GM12892 (cell line): ENCODE results near the gene CPNE4.

Experiments used
- DNase-seq: peaks from one replicate; pipeline ENCODE4 v3.0.0; 2011; ENCODE audit not compliant: insufficient read length
- FAIRE-seq: peaks from 2 replicates; lab custom pipeline; 2011; peaks lifted over from hg19 to GRCh38; lab: Jason Lieb, UNC
- POLR2A ChIP-seq: IDR thresholded peaks from 2 replicates; pipeline ENCODE4 v1.6.1; 2011; ENCODE audit warnings: low read depth, low read length, control low read depth
- POLR2AphosphoS5 ChIP-seq: IDR thresholded peaks from 2 replicates; pipeline ENCODE4 v1.6.1; 2011; ENCODE audit warnings: low read depth, low read length, control low read depth
- TAF1 ChIP-seq: IDR thresholded peaks from 2 replicates; pipeline ENCODE4 v1.6.1; 2011; ENCODE audit warnings: low read depth, mild to moderate bottlenecking, control low read depth, low read length, borderline replicate concordance

Gene CPNE4

DNA sequence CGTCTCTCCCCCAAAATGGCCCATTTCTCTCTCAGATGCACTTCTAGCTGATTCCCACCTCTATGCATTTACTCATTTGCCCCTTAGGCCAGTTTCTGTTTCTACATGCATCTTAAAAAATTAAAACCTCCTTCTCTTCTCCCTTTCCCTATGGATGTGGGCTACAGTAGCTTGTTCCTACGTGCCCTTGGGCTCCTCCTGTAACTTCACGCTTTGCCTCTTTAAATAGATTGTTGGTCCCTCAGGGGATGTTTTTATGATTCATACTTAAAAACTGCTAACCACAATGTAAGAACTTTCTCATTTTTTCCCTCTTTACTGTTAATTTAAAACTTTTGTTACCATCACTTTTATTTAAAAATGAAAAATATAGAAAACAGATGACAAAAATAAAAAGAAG, 346.4 kb downstream of the CPNE4 start:
- DNase-seq (no peak), FAIRE-seq (no peak)
- TF ChIP-seq POLR2A (no peak), POLR2AphosphoS5 (no peak), TAF1 (no peak)

DNA sequence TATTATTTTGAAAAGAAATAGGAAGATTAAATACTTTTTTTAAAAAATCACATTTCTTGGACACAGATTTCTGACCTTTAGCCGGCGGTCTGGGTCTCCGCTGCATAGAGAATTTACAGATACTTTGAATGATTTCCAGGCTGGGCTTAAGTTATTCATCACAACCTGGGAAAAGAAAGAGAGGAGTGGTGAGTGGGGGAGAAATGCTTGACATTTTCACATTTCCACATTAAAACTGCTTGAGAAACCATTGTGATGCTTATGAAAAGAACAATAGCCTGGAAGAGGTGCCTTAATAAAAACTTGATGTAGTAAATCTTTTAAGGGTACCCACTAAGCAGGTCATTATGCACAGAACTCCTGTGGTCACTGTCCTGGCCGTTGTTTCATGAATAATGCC, 365.2 kb downstream of the CPNE4 start:
- DNase-seq = no peak
- TF ChIP-seq POLR2AphosphoS5 = no peak
- no peak for TF ChIP-seq POLR2A
- no peak for TF ChIP-seq TAF1
- no peak for FAIRE-seq

DNA sequence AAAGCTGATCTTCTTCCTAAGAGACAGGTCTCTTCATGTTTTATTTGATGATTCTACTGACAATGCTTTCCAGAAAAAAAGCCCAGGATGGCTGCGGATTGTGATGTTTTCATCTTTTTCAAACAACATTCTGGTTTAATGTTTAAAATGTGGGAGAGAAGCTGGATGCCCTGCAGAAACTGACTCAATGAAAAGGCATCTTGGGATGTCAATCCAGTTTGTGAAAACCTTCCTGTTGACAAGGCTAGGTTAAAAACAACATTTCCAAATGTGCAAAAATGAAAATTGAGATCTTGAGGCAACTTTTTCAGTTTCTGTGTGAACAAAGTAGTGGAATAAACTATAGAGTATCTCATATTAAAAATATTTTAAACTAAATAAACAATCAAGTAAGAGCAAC, 376.0 kb downstream of the CPNE4 start:
- no peak for FAIRE-seq
- TF ChIP-seq POLR2A (no peak), POLR2AphosphoS5 (no peak), TAF1 (no peak)
- DNase-seq = no peak

- FAIRE-seq = no peak
- TF ChIP-seq POLR2A = no peak
- TF ChIP-seq POLR2AphosphoS5 = no peak
- no peak for TF ChIP-seq TAF1
- DNase-seq = no peak
These were observed 376.7 kb downstream of the CPNE4 start for GRCh38 chr3:131658115-131658514.

- no peak for TF ChIP-seq POLR2AphosphoS5
- no peak for TF ChIP-seq TAF1
- TF ChIP-seq POLR2A = no peak
- DNase-seq (no peak), FAIRE-seq (peak; percentile 71)
These were observed 379.6 kb downstream of the CPNE4 start for GRCh38 chr3:131655070-131655690.

DNA sequence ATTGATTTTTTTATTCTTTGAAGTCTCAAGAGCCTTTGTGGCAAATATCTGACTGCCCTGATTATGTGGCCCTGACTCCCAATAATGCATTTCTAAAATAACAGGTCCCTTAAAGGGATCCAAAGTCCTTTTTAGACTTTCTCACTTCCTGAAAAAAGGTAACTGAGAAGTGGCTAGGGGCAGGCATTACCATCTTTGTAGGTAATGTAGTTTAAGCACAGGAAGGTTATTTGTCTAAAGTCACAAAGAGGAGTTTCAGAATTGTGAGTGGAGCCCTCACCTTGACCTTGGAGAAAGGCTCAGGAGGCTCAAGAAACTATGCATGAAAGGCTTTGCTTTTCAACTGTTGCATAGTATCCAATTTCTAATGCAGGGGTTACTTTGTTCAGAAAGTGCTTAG, 389.2 kb downstream of the CPNE4 start:
- DNase-seq (no peak), FAIRE-seq (no peak)
- TF ChIP-seq POLR2A (no peak), TAF1 (no peak), POLR2AphosphoS5 (no peak)

DNA sequence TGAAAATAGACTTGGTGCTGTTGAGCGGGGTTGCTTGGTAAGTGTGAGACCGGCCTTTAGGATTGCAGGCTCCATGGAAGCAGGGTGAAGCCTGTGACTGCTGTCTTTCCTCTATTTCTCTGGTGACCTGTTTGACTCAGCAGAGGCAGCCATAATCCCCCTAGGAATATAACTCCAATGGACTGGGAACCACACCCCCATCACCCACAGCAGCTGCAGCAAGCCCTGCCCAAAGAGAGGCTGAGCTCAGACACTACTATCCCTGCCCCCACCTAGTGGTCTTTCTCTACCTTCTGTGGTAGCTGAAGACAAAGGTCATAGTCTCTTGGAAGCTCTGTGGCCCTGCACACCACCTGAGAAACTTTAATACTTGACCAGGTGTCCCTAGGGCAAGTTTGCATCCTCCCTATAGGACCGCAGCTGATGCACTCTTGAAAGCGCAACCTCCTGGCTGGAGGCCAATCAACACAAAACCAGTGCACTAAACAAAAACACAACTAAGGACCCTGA, 398.5 kb downstream of the CPNE4 start:
- DNase-seq (no peak), FAIRE-seq (no peak)
- TF ChIP-seq TAF1 (no peak), POLR2AphosphoS5 (no peak), POLR2A (no peak)

- FAIRE-seq (no peak), DNase-seq (no peak)
- TF ChIP-seq POLR2A (no peak), POLR2AphosphoS5 (no peak), TAF1 (no peak)
These were observed 404.0 kb downstream of the CPNE4 start for GRCh38 chr3:131630807-131631206.

- peak; percentile 66 for FAIRE-seq
- peak; percentile 13 for DNase-seq
- TF ChIP-seq POLR2A (no peak), TAF1 (no peak), POLR2AphosphoS5 (no peak)
These were observed 404.7 kb downstream of the CPNE4 start for GRCh38 chr3:131630097-131630496.

DNA sequence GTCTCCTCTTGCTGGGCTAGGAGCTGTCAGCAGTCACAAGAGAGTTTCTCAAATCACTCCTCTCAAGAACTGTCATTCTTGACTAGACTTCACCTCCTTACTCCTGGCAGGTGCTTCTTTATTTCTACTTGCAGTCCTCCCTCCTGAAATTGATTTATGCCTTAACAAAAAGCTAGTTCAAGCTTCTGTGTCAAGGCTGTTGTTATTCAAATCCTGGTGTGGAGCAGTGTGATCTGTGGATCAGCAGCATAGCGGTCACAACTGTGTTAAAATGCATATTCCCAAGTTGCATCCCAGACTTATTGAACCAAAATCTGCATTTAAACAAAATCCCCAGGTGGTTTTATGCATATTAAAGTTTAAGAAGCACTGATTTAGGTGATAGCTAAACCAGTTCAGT, 411.4 kb downstream of the CPNE4 start:
- TF ChIP-seq TAF1 (no peak), POLR2AphosphoS5 (no peak), POLR2A (no peak)
- DNase-seq = no peak
- no peak for FAIRE-seq

- no peak for TF ChIP-seq POLR2A
- TF ChIP-seq TAF1 = no peak
- no peak for TF ChIP-seq POLR2AphosphoS5
- DNase-seq = no peak
- FAIRE-seq = no peak
These were observed 412.1 kb downstream of the CPNE4 start for GRCh38 chr3:131622726-131623125.

GRCh38 chr3:131620977-131621376, 413.8 kb downstream of the CPNE4 start:
- DNase-seq (no peak), FAIRE-seq (no peak)
- TF ChIP-seq POLR2A (no peak), POLR2AphosphoS5 (no peak)

DNA sequence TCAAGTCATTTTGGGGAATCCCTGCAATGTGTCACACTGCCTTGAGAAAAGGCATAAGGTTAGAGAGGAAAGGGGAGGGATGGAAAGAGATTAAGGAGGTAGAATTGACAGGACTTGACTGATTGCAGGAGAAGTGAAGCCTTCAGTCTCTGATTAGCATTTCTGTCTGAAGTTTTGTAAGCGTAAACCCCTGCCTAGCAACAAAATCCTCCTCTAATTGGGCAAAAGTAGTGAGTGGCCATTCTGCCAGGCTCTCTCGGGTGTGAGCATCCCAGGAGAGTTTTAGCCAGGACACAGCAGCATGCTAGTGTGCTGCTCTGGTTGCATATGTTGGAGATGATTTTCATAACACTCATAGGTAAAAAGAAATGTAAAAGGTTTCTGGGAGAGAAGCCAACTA, 415.0 kb downstream of the CPNE4 start:
- no peak for DNase-seq
- TF ChIP-seq POLR2A (no peak), POLR2AphosphoS5 (no peak), TAF1 (no peak)
- peak; percentile 56 for FAIRE-seq
